HepG2 (cell line): ENCODE data around the gene AIMP2. TPM values are rescaled to one million over a fixed set of nuclear protein-coding genes. Genes with fewer than 3 reads are reported as not detected.

Experiments
- RELA ChIP-seq: sonication (generic); formaldehyde crosslinking; IDR thresholded peaks from 2 replicates; pipeline ENCODE4 v1.4.0; 2020; ENCODE audit warnings: missing genetic modification reagents
- SALL2 ChIP-seq: sonication (generic); formaldehyde crosslinking; IDR thresholded peaks from 2 replicates; pipeline ENCODE4 v1.8.1; 2023; ENCODE audit warnings: mild to moderate bottlenecking, missing genetic modification reagents, inconsistent platforms
- SMAD3 ChIP-seq: sonication (generic); formaldehyde crosslinking; IDR thresholded peaks from 2 replicates; pipeline ENCODE4 v1.4.0; 2020; ENCODE audit warnings: missing genetic modification reagents
- ZFAT ChIP-seq: sonication (generic); formaldehyde crosslinking; conservative IDR thresholded peaks from 2 replicates; pipeline ENCODE4 v1.8.1; 2023; ENCODE audit warnings: missing genetic modification reagents, inconsistent platforms
- ZFP36L1 ChIP-seq: sonication (generic); formaldehyde crosslinking; IDR thresholded peaks from 2 replicates; pipeline ENCODE4 v1.8.0; 2022; ENCODE audit warnings: mild to moderate bottlenecking, missing genetic modification reagents, moderate library complexity
- ZNF17 ChIP-seq: sonication (generic); formaldehyde crosslinking; IDR thresholded peaks from 2 replicates; pipeline ENCODE4 v1.5.0; 2020; ENCODE audit warnings: mild to moderate bottlenecking, missing genetic modification reagents
- ZNF382 ChIP-seq: sonication (generic); formaldehyde crosslinking; IDR thresholded peaks from 2 replicates; pipeline ENCODE4 v1.5.0; 2020; ENCODE audit warnings: missing genetic modification reagents, mild to moderate bottlenecking, borderline replicate concordance
- ZNF780A ChIP-seq: sonication (generic); formaldehyde crosslinking; IDR thresholded peaks from 2 replicates; pipeline ENCODE4 v1.8.0; 2022; ENCODE audit warnings: mild to moderate bottlenecking, missing genetic modification reagents, moderate library complexity
- polyA plus RNA-seq, 8 experiments: library from polyadenylated mRNA; depleted of rRNA in 3 of 8; stranded (reverse) in 7 of 8; unstranded in 1 of 8; fragments of >200 nt; fragmentation: Illumina TruSeq in 4 of 8; extraction: Trizol in 4 of 8; gene quantifications; 2 replicates each; pipeline versions ENCODE4 v1.2.1 to v1.2.3, GENCODE V29; 2011 to 2016; ENCODE audit warnings: low read depth in 4 of 8, missing spikeins in 1 of 8, mixed read lengths in 1 of 8; ENCODE audit not compliant: insufficient read depth in 1 of 8
- total RNA-seq, 5 experiments: library from RNA; depleted of rRNA; stranded (reverse); fragments of >200 nt; fragmentation: Illumina TruSeq; extraction: Trizol; gene quantifications; 2 replicates each; pipeline ENCODE4 v1.2.3, GENCODE V29; 2016; ENCODE audit warnings: low read depth in 1 of 5
- TF ChIP-seq, protein P1 (sequence below): fragments of 450-650 bp; IDR thresholded peaks from 2 replicates; pipeline ENCODE4 v1.6.1; 2017; ENCODE audit warnings: mild to moderate bottlenecking
- TF ChIP-seq, protein P2 (sequence below): sonication (generic); formaldehyde crosslinking; IDR thresholded peaks from 2 replicates; pipeline ENCODE4 v1.4.0; 2020; ENCODE audit warnings: mild to moderate bottlenecking, low read depth, missing genetic modification reagents
- TF ChIP-seq, protein P3 (sequence below): sonication (generic); formaldehyde crosslinking; IDR thresholded peaks from 2 replicates; pipeline ENCODE4 v1.4.0; 2020; ENCODE audit warnings: missing genetic modification reagents
- TF ChIP-seq, protein P4 (sequence below): sonication (generic); formaldehyde crosslinking; IDR thresholded peaks from 2 replicates; pipeline ENCODE4 v1.4.0; 2020; ENCODE audit warnings: mild to moderate bottlenecking, missing genetic modification reagents
- TF ChIP-seq, protein P5 (sequence below): sonication (generic); formaldehyde crosslinking; IDR thresholded peaks from 2 replicates; pipeline ENCODE4 v1.4.0; 2020; ENCODE audit warnings: mild to moderate bottlenecking, missing genetic modification reagents

The AIMP2 gene
- total and polyA plus RNA-seq, 2 of the 13 experiments (the other 11 are each of a cell fraction or from before 2014, with no cell fraction given) = 38.2 to 84.9 TPM

DNA sequence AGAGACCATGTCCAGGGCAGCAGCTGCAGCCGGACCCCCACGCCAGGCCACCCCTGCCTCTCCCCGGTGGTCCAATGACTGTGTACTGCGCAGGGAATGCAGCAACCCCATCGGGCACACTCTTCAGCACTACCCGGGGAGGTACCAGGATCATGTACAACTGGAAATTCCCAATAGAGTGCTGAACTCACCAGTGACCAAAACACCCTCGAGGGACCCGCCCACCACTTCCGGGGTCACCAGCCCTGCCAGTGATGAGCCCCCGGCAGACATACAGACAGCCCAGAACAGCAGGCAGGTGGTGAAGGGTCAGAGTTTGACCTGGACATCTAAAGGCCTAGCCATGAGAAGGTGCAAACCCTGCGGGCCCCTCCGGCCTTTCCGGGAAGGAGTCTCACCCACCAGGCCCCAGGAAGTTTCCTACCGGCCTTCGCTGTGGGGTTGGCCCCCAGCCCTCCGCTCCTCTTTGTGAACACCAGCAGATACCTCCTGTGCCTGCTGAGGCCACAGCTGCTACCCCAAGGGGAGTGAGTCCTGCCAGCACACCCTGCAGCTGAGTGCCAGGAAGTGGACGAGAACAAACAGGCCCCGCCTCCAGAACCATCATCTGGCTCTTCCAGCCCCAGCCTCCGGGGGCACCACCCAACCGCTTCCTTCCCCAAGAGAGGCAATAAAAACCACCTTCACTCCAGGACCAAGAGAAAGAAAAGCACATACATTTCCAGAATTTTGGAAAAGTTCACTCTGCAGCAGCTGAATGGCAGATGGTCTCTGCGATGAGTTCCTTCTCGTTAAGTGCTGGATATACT lies 17.1 kb downstream of the AIMP2 start (continued):
- TF ChIP-seq, protein P1, sequence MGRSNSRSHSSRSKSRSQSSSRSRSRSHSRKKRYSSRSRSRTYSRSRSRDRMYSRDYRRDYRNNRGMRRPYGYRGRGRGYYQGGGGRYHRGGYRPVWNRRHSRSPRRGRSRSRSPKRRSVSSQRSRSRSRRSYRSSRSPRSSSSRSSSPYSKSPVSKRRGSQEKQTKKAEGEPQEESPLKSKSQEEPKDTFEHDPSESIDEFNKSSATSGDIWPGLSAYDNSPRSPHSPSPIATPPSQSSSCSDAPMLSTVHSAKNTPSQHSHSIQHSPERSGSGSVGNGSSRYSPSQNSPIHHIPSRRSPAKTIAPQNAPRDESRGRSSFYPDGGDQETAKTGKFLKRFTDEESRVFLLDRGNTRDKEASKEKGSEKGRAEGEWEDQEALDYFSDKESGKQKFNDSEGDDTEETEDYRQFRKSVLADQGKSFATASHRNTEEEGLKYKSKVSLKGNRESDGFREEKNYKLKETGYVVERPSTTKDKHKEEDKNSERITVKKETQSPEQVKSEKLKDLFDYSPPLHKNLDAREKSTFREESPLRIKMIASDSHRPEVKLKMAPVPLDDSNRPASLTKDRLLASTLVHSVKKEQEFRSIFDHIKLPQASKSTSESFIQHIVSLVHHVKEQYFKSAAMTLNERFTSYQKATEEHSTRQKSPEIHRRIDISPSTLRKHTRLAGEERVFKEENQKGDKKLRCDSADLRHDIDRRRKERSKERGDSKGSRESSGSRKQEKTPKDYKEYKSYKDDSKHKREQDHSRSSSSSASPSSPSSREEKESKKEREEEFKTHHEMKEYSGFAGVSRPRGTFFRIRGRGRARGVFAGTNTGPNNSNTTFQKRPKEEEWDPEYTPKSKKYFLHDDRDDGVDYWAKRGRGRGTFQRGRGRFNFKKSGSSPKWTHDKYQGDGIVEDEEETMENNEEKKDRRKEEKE = no peak
- TF ChIP-seq ZNF382 (CRISPR knock-in tag) = no peak
- TF ChIP-seq, protein P2, sequence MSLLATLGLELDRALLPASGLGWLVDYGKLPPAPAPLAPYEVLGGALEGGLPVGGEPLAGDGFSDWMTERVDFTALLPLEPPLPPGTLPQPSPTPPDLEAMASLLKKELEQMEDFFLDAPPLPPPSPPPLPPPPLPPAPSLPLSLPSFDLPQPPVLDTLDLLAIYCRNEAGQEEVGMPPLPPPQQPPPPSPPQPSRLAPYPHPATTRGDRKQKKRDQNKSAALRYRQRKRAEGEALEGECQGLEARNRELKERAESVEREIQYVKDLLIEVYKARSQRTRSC (CRISPR knock-in tag) = no peak
- TF ChIP-seq ZNF780A (CRISPR knock-in tag) = no peak
- TF ChIP-seq, protein P3, sequence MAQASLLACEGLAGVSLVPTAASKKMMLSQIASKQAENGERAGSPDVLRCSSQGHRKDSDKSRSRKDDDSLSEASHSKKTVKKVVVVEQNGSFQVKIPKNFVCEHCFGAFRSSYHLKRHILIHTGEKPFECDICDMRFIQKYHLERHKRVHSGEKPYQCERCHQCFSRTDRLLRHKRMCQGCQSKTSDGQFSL (CRISPR knock-in tag) = no peak
- no peak for TF ChIP-seq RELA (CRISPR knock-in tag)
- TF ChIP-seq SMAD3 (CRISPR knock-in tag) = no peak
- TF ChIP-seq ZFAT (CRISPR knock-in tag) = no peak
- TF ChIP-seq, protein P4, sequence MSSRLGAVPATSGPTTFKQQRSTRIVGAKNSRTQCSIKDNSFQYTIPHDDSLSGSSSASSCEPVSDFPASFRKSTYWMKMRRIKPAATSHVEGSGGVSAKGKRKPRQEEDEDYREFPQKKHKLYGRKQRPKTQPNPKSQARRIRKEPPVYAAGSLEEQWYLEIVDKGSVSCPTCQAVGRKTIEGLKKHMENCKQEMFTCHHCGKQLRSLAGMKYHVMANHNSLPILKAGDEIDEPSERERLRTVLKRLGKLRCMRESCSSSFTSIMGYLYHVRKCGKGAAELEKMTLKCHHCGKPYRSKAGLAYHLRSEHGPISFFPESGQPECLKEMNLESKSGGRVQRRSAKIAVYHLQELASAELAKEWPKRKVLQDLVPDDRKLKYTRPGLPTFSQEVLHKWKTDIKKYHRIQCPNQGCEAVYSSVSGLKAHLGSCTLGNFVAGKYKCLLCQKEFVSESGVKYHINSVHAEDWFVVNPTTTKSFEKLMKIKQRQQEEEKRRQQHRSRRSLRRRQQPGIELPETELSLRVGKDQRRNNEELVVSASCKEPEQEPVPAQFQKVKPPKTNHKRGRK (CRISPR knock-in tag) = no peak
- no peak for TF ChIP-seq SALL2 (CRISPR knock-in tag)
- TF ChIP-seq ZNF17 (CRISPR knock-in tag) = no peak
- TF ChIP-seq, protein P5, sequence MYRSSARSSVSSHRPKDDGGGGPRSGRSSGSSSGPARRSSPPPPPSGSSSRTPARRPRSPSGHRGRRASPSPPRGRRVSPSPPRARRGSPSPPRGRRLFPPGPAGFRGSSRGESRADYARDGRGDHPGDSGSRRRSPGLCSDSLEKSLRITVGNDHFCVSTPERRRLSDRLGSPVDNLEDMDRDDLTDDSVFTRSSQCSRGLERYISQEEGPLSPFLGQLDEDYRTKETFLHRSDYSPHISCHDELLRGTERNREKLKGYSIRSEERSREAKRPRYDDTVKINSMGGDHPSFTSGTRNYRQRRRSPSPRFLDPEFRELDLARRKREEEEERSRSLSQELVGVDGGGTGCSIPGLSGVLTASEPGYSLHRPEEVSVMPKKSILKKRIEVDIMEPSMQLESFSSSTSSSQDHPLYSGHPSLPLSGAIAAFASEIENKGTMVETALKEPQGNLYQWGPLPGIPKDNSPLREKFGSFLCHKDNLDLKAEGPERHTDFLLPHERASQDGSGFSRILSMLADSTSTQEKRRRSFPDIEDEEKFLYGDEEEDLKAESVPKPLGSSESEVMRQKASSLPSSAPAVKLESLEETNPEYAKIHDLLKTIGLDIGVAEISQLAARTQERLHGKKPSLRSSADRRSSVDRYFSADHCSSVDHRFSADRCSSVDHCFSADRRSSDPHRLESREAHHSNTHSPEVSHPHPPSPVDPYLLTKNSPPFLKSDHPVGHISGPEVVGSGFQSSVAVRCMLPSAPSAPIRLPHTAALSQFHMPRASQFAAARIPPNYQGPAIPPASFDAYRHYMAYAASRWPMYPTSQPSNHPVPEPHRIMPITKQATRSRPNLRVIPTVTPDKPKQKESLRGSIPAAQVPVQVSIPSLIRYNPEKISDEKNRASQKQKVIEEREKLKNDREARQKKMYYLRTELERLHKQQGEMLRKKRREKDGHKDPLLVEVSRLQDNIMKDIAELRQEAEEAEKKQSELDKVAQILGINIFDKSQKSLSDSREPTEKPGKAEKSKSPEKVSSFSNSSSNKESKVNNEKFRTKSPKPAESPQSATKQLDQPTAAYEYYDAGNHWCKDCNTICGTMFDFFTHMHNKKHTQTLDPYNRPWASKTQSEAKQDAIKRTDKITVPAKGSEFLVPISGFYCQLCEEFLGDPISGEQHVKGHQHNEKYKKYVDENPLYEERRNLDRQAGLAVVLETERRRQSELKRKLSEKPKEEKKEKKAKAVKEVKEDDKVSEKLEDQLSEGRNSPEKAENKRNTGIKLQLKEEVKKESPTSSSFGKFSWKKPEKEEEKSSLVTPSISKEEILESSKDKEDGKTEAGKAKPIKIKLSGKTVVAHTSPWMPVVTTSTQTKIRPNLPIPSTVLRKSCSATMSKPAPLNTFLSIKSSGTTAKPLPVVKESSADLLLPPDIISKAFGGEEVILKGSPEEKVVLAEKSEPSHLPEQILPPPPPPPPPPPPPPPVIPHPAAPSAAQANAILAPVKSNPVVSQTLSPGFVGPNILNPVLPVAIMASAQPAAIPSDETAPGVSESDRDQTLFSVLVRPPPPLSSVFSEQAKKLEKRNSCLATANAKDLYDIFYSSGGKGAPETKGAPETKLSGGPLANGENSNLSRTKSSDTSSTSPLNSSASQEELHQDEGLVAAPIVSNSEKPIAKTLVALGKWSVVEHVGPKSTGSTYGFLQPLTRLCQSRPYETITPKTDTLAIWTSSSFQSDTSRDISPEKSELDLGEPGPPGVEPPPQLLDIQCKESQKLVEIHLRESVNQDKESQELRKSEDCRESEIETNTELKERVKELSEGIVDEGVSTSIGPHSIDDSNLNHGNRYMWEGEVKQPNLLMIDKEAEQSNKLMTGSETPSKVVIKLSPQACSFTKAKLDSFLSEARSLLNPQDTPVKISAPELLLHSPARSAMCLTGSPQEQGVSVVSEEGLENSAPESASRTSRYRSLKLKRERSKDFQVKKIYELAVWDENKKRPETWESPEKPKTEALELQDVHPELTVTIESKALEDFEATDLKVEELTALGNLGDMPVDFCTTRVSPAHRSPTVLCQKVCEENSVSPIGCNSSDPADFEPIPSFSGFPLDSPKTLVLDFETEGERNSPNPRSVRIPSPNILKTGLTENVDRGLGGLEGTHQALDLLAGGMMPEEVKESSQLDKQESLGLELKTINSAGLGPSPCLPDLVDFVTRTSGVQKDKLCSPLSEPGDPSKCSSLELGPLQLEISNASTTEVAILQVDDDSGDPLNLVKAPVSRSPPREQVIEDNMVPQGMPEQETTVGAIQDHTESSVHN (CRISPR knock-in tag) = no peak
- no peak for TF ChIP-seq ZFP36L1 (CRISPR knock-in tag)
